Posterior cingulate gyrus (tissue), 11 donors: ENCODE data around the gene SLC22A5.
"Not testable (repeated sequence)": the region's sequence is repeated elsewhere in the genome, so short reads cannot be mapped to it uniquely, and the experiment has no call there.

Experiments
- DNase-seq, 10 donors: peaks; one replicate each; pipeline versions ENCODE4 v3.0.0 to v3.0.0-alpha.2; 2020 to 2021; ENCODE audit warnings: mixed read lengths in 3 of 10
- intact Hi-C: fragments of 100-400 bp; cut with DNase I; formaldehyde crosslinking; loops from one replicate; pipeline ENCODE4 v1.15.1; 2023

The SLC22A5 gene

GRCh38 chr5:132408965-132409364 is 39.5 kb downstream of the SLC22A5 start:
- no peak for DNase-seq
- intact Hi-C loops = no loop called here

DNA sequence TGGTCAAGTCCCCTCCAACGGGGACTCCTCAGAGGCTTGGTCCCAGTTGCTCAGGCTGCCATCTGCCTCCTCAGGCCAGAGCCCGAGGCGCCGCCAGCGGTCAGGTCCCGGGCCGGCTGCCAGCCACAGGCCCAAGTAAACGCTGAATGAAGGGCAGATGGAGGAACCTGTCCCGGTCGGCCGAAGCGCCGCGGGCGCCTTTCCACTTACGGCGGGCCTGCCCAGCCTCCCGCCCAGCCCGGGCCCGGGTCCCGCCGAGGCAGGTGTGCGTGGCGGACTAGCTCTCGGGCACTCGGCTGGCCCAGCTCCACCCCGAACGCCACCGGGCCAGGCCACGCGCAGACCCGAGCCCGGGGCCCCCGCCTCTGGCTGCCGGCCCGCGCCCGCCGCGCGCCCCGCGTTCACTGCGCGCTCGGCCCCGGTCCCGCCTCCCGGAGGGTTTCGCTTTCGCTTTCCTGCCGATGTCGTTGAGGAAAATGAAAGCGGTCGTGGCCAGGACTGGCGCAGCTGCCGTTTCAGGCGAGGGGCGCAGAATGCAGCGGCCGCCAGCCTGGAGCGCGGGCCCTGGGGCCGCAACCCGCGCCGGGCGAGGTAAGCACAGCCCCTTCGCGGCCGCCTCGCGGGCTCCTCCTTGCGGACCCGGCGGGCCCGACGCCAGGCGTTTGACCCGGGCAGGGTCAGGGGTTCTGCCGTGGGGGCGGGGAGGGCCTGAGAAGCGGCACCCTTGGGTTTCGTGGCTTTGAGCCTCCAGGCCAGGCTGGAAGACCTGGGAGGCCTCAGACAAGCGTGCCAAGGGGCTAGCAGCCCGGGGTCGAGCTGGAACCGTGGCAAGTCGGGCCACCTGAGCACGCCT is 41.2 kb downstream of the SLC22A5 start:
- intact Hi-C loops = no loop called here

GRCh38 chr5:132411304-132412013 is 41.9 kb downstream of the SLC22A5 start:
- intact Hi-C loops = no loop called here
- peak in 1 of 10 donors; percentile 81 for DNase-seq

More for the DNA sequence above, 41.2 kb downstream of the SLC22A5 start:
- DNase-seq = peak; percentile 60 to 95 (median 67)

- intact Hi-C loops = no loop called here
- DNase-seq = no peak
Measured at GRCh38 chr5:132413567-132413966, 44.1 kb downstream of the SLC22A5 start.

DNA sequence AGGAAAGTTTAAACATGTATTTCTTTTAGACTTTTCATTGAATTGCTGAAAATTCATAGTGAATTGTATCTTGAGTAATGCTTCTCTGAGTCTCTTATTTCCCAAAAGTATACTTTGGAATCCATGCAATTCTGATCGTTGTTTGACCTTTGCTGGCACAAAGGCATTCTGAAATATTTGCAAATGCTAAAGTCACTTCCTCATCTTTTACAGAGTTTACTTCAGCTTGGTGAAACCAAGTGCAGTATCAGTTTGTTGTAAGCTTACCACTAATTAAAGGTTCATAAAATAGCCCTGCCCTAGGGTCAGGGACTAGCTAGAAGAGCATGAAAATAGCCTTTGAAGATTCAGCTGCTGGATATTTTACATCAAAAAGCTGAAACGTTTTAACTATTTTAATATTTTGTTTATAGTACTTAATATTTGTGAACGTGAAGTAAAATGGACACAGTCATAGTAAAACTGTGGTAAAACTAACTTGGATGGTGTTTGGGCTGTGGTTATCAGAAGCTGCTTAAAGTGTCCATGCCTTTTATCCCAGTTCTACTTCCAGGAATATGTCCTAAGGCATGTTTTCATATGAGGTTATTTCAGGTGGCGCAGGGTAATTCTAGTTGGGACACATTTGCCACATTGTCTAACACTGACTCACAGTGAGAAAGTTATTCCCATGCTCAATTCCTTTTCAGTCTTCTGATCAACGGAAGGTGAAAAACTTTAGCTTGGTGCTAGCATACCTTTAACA is 45.3 kb downstream of the SLC22A5 start:
- no peak for DNase-seq
- intact Hi-C loops = no loop called here

- intact Hi-C loops, DNase-seq: not testable (repeated sequence)
Measured at GRCh38 chr5:132415516-132415915, 46.0 kb downstream of the SLC22A5 start.

DNA sequence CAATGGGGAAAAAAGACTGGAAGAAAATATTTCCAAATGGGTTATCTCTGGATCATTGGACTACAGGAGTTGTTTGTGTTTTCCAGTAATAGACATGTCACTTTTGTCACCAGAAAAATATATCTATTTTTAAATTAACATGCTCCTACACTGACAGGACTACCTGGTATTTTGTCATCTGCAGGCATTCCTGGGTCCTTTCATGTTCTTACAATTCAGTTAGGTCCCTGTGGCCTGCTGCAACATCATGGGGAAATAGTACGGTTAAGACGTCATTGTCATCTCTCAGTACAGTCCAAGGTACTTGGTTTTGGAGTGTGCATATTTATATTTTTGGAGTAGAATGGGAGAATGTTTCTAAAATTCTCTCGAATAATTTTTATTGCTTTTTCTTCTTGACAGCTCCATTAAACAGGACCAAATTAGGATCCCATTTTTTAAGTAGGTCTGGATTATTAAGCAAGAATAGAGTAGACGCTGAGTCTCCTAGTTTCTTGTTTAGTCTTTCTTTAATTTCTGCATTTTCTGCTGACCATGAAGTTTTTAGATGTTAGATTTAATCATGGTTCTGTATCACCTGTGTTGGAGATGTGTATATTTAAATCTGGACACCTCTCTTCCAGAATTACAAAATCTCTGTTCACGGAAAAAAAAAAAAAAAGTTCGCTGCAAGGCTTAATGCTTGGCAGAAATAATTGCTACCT is 46.9 kb downstream of the SLC22A5 start:
- intact Hi-C loops = no loop called here
- DNase-seq = no peak

DNA sequence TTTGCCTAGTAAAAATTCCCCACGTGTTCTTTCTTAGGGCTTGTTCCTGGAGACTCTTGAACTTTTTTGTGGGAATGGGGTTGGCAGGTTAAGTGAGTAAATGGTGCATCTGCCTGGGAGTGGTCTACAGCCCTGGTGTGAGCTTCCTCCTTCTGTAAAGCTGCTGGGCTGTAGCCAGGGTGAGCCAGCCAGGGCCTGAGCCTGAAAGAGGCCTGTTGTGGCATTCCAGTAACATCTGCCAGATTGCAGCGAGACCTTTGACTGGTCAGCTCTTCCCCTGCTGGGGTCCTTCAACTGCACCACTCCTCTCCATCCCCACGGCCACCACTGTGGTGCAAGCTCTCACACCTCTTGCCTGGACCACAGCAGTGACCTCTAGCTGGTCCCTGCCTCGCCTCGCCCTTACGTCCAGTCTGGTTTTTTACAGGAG is 47.5 kb downstream of the SLC22A5 start:
- intact Hi-C loops = no loop called here
- DNase-seq = peak in 5 of 10 donors; percentile 41 to 94 (median 72)

DNA sequence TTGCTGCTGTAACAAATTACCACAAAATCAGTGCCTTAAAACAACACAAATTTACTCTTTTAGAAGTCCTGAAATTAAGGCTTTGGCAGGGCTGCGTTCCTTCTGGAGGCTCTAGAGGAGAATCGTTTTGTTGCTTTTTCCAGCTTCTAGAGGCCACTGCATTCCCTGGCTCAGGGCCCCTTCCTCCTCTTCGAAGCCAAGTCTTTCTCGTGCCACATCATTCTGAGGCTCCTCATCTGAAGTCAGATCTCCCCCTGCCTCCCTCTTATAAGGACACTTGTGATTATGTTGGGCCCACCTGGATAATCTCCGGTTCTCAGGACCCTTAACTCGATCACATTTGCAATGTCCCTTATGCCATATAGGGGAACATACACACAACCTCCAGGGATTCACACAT is 48.0 kb downstream of the SLC22A5 start:
- DNase-seq = no peak
- intact Hi-C loops = no loop called here

DNA sequence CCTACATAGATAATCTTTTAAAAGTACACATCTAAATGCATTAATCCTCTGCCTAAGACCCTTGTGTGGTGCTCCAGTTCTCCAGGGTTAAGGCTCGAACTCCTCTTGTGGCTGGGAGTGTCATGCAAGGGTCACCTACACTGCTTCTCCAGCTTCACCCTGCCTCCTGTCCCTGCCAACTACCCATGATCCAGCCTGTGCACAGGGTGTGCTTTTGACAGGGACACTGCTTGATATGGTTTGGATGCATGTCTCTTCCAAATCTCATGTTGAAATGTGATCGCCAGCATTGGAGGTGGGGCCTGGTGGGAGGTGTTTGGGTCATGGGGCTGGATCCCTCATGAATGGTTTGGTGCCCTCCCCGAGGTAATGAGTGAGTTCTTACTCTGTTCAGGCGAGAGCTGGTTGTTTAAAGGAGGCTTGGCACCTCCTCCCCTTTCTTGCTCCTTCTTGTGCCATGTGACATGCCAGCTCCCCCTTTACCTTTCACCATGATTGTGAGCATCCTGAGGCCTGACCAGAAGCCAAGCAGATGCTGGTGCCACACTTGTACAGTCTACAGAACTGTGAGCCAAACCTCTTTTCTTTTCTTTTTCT is 48.5 kb downstream of the SLC22A5 start:
- DNase-seq = no peak
- intact Hi-C loops = no loop called here

DNA sequence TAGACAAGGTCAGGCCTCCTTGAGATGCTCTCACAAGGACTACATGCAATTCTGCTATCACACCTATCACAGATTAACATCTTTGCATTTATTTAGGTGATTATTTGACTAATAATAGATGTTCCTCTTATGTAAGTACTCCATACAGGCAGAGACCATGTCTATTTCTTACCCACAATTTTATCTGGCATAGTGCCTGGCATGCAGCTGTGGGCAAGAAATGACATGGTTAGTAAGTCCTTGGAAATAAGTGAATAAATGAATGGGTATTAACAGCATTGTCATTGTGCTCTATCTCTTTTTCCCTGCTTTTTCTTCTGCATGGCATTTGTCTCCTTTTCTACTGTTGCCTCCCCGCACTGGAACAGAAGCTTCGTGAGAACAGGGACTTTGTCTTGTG is 49.4 kb downstream of the SLC22A5 start:
- intact Hi-C loops = loop anchor here (1.0 kb wide), 2 partner anchors 71 to 82 kb away; partner anchors contain the start of gene IRF1
- no peak for DNase-seq

- intact Hi-C loops = loop anchor here (1.0 kb wide), 2 partner anchors 71 to 82 kb away; partner anchors contain the start of gene IRF1
- DNase-seq = peak; percentile 52 to 96 (median 70)
Measured at GRCh38 chr5:132419502-132420468, 50.3 kb downstream of the SLC22A5 start.

GRCh38 chr5:132420706-132421272 is 51.3 kb downstream of the SLC22A5 start:
- intact Hi-C loops = no loop called here
- no peak for DNase-seq

- intact Hi-C loops = no loop called here
- no peak for DNase-seq
Measured at GRCh38 chr5:132421462-132421861, 52.0 kb downstream of the SLC22A5 start.

- DNase-seq = no peak
- intact Hi-C loops = no loop called here
Measured at GRCh38 chr5:132422720-132423437, 53.4 kb downstream of the SLC22A5 start.

- no peak for DNase-seq
- intact Hi-C loops = no loop called here
Measured at GRCh38 chr5:132423438-132423898, 54.0 kb downstream of the SLC22A5 start.

GRCh38 chr5:132424167-132424880 is 54.8 kb downstream of the SLC22A5 start:
- DNase-seq = no peak
- intact Hi-C loops = no loop called here
